Large intestine (tissue), 3 donors: Measurements from ENCODE around the gene GGT5. TPM values are rescaled to one million over a fixed set of nuclear protein-coding genes. Genes with fewer than 3 reads are reported as not detected.
"Not testable (repeated sequence)": the region's sequence is repeated elsewhere in the genome, so short reads cannot be mapped to it uniquely, and the experiment has no call there.

Source experiments
- DNase-seq, 2 donors: peaks; one replicate each; pipeline versions ENCODE4 v3.0.0 to v3.0.0-alpha.2; 2013
- H3K27ac ChIP-seq: one replicate; pipeline ENCODE4 v1.5.1; 2013; ENCODE audit warnings: low read length
- H3K27me3 ChIP-seq: 2 replicates; pipeline ENCODE4 v1.6.1; 2013; ENCODE audit warnings: low read length; ENCODE audit not compliant: control insufficient read depth, insufficient read depth
- H3K36me3 ChIP-seq: 2 replicates; pipeline ENCODE4 v1.6.1; 2013; ENCODE audit warnings: low read length; ENCODE audit not compliant: control insufficient read depth, insufficient read depth
- H3K4me1 ChIP-seq: one replicate; pipeline ENCODE4 v1.6.1; 2013; ENCODE audit warnings: low read length; ENCODE audit not compliant: control insufficient read depth, insufficient read depth
- H3K4me3 ChIP-seq: one replicate; pipeline ENCODE4 v1.5.1; 2013; ENCODE audit warnings: low read length
- H3K9me3 ChIP-seq: one replicate; pipeline ENCODE4 v1.6.1; 2013; ENCODE audit warnings: mild to moderate bottlenecking, low read depth, low read length, moderate library complexity; ENCODE audit not compliant: control insufficient read depth
- WGBS: methylation state at CpG from one replicate; pipeline ENCODE4 v1.1.5; 2013; ENCODE audit warnings: low lambda C conversion rate; ENCODE audit not compliant: insufficient coverage; 5-methylcytosine and 5-hydroxymethylcytosine counted together
- polyA plus RNA-seq: library from polyadenylated mRNA; unstranded; fragments of 120-200 nt; gene quantifications from one replicate; pipeline ENCODE4 v1.2.1, GENCODE V29; 2013

GGT5 gene
- polyA plus RNA-seq, 1 donor, result 9.2 TPM

- not testable (repeated sequence) for H3K27me3 ChIP-seq, H3K27ac ChIP-seq, DNase-seq, H3K36me3 ChIP-seq, H3K9me3 ChIP-seq, H3K4me1 ChIP-seq, H3K4me3 ChIP-seq
- no CpG with 5 or more reads among the region's 15 CpGs for WGBS
These were observed 38.2 kb downstream of the GGT5 start for GRCh38 chr22:24206460-24207263.

- Histone ChIP-seq H3K27me3 (no peaks in the 10 kb centered on the region), H3K27ac (no peak overlapping the region), H3K4me1 (no peaks in the 10 kb centered on the region), H3K36me3 (no peaks in the 10 kb centered on the region), H3K4me3 (no peak overlapping the region), H3K9me3 (peaks cover 4% of the 10 kb centered on the region)
- 92% methylated on average over 2 of the region's 8 CpGs for WGBS
- no peak for DNase-seq
These were observed 39.3 kb downstream of the GGT5 start for GRCh38 chr22:24205438-24206195.

- H3K36me3 ChIP-seq, H3K4me3 ChIP-seq, DNase-seq, H3K4me1 ChIP-seq, H3K9me3 ChIP-seq, H3K27ac ChIP-seq, H3K27me3 ChIP-seq: not testable (repeated sequence)
- WGBS, result no CpG with 5 or more reads among the region's 5 CpGs
These were observed 41.0 kb downstream of the GGT5 start for GRCh38 chr22:24203856-24204255.

- Histone ChIP-seq H3K27ac (no peak overlapping the region), H3K36me3 (no peaks in the 10 kb centered on the region), H3K4me1 (no peaks in the 10 kb centered on the region), H3K27me3 (no peaks in the 10 kb centered on the region), H3K4me3 (no peak overlapping the region), H3K9me3 (peaks cover 4% of the 10 kb centered on the region)
- DNase-seq, result no peak
- 76% methylated on average over 2 of the region's 26 CpGs for WGBS
These were observed 42.9 kb downstream of the GGT5 start for GRCh38 chr22:24201681-24202614.

- no peaks in the 10 kb centered on the region for H3K36me3 ChIP-seq
- H3K4me3 ChIP-seq, result no peak overlapping the region
- H3K4me1 ChIP-seq, result peaks cover 4% of the 10 kb centered on the region
- DNase-seq, result no peak
- no peak overlapping the region for H3K27ac ChIP-seq
- no CpG with 5 or more reads among the region's 7 CpGs for WGBS
- peaks cover 4% of the 10 kb centered on the region for H3K9me3 ChIP-seq
- H3K27me3 ChIP-seq, result no peaks in the 10 kb centered on the region
These were observed 44.2 kb downstream of the GGT5 start for GRCh38 chr22:24200619-24201212.

GRCh38 chr22:24198682-24199052 is 46.2 kb downstream of the GGT5 start:
- Histone ChIP-seq H3K4me3 (no peak overlapping the region), H3K27me3 (no peaks in the 10 kb centered on the region), H3K4me1 (peaks cover 6% of the 10 kb centered on the region), H3K27ac (no peak overlapping the region), H3K9me3 (no peaks in the 10 kb centered on the region), H3K36me3 (no peaks in the 10 kb centered on the region)
- DNase-seq, result no peak
- WGBS, result no CpG with 5 or more reads among the region's 6 CpGs

GRCh38 chr22:24191893-24192292 is 53.0 kb downstream of the GGT5 start:
- Histone ChIP-seq H3K4me3 (no peak overlapping the region), H3K36me3 (no peaks in the 10 kb centered on the region), H3K27ac (no peak overlapping the region), H3K9me3 (no peaks in the 10 kb centered on the region), H3K27me3 (no peaks in the 10 kb centered on the region), H3K4me1 (peaks cover 6% of the 10 kb centered on the region)
- WGBS, result no CpG with 5 or more reads among the region's 5 CpGs
- DNase-seq, result no peak

GRCh38 chr22:24191381-24191841 is 53.5 kb downstream of the GGT5 start:
- peaks cover under 1% of the 10 kb centered on the region for H3K36me3 ChIP-seq
- no peak overlapping the region for H3K27ac ChIP-seq
- H3K27me3 ChIP-seq, result no peaks in the 10 kb centered on the region
- no peak for DNase-seq
- H3K4me1 ChIP-seq, result peaks cover 6% of the 10 kb centered on the region
- H3K9me3 ChIP-seq, result no peaks in the 10 kb centered on the region
- WGBS, result no CpG with 5 or more reads among the region's 12 CpGs
- no peak overlapping the region for H3K4me3 ChIP-seq

GRCh38 chr22:24190596-24191208 is 54.2 kb downstream of the GGT5 start:
- DNase-seq, result no peak
- Histone ChIP-seq H3K27me3 (no peaks in the 10 kb centered on the region), H3K27ac (no peak overlapping the region), H3K9me3 (no peaks in the 10 kb centered on the region), H3K4me3 (no peak overlapping the region), H3K4me1 (peaks cover 1% of the 10 kb centered on the region), H3K36me3 (peaks cover 5% of the 10 kb centered on the region)
- WGBS, result no CpG with 5 or more reads among the region's 8 CpGs
